AG04450 (cell line): ENCODE data around the gene IRAK3. TPM values are rescaled to one million over a fixed set of nuclear protein-coding genes. Genes with fewer than 3 reads are reported as not detected.

Experiments used
- CTCF ChIA-PET: fragments of 300-600, 350-600 bp; formaldehyde crosslinking; extraction: SDS; loops from one replicate; lab custom pipeline; 2022; ENCODE audit warnings: antibody characterized with exemption, inconsistent platforms; lab: Charles Lee
- POLR2A ChIA-PET: fragments of 350-600 bp; formaldehyde crosslinking; extraction: SDS; loops from one replicate; lab custom pipeline; 2021; ENCODE audit warnings: antibody characterized with exemption, inconsistent platforms; lab: Yijun Ruan, JAX
- DNase-seq: peaks from one replicate; pipeline ENCODE4 v3.0.0-alpha.2; 2011; ENCODE audit warnings: low read depth, low spot score
- H3K27ac ChIP-seq: one replicate; pipeline ENCODE4 v1.5.1; 2012; ENCODE audit warnings: low read depth, low read length, control low read depth
- H3K27me3 ChIP-seq: one replicate; pipeline ENCODE4 v1.6.0; 2012; ENCODE audit warnings: low read length; ENCODE audit not compliant: control insufficient read depth, insufficient read depth
- H3K4me3 ChIP-seq: 2 replicates; pipeline ENCODE4 v1.5.1; 2011; ENCODE audit warnings: mild to moderate bottlenecking, low read depth, low read length, control low read depth
- H3K9me3 ChIP-seq: 2 replicates; pipeline ENCODE4 v1.5.1; 2012; ENCODE audit warnings: low read length; ENCODE audit not compliant: control insufficient read depth, insufficient read depth
- polyA plus RNA-seq: library from polyadenylated mRNA; depleted of rRNA; stranded (reverse); fragments of >200 nt; gene quantifications from 2 replicates; pipeline ENCODE4 v1.2.3, GENCODE V29; 2011
- TF ChIP-seq, protein P1 (sequence below): IDR thresholded peaks from 2 replicates; pipeline ENCODE4 v1.5.1; 2011; ENCODE audit warnings: low read depth, low read length, control low read depth, inconsistent platforms

IRAK3 gene
- polyA plus RNA-seq, 1 experiment = 3.4 TPM

DNA sequence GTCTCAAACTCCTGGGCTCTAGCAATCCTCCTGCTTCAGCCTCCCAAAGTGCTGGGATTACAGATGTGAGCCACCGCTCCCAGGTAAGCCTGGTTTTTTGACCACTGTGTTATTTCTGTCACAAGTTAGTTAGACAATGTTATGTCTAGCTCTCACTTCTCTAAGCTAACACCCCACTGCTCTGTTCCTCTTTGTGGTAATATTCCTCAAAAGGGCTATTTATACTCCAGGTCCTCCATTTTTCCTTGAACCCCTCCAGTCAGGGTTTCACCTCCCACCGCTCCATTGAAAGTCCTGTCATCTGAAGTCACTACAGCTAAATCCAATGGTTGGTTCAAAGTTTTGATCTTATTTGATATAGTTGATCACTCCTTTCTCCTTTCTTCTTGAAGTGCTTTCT, 5.1 kb downstream of the IRAK3 start:
- DNase-seq = no peak
- no peaks in the 10 kb centered on the region for H3K27me3 ChIP-seq
- CTCF ChIA-PET = no interaction called here
- H3K9me3 ChIP-seq = no peaks in the 10 kb centered on the region; the same call in 1 of the 2 replicates
- no peak overlapping the region for H3K4me3 ChIP-seq
- POLR2A ChIA-PET = no interaction called here
- TF ChIP-seq, protein P1, sequence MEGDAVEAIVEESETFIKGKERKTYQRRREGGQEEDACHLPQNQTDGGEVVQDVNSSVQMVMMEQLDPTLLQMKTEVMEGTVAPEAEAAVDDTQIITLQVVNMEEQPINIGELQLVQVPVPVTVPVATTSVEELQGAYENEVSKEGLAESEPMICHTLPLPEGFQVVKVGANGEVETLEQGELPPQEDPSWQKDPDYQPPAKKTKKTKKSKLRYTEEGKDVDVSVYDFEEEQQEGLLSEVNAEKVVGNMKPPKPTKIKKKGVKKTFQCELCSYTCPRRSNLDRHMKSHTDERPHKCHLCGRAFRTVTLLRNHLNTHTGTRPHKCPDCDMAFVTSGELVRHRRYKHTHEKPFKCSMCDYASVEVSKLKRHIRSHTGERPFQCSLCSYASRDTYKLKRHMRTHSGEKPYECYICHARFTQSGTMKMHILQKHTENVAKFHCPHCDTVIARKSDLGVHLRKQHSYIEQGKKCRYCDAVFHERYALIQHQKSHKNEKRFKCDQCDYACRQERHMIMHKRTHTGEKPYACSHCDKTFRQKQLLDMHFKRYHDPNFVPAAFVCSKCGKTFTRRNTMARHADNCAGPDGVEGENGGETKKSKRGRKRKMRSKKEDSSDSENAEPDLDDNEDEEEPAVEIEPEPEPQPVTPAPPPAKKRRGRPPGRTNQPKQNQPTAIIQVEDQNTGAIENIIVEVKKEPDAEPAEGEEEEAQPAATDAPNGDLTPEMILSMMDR = no peak
- no peak overlapping the region for H3K27ac ChIP-seq

DNA sequence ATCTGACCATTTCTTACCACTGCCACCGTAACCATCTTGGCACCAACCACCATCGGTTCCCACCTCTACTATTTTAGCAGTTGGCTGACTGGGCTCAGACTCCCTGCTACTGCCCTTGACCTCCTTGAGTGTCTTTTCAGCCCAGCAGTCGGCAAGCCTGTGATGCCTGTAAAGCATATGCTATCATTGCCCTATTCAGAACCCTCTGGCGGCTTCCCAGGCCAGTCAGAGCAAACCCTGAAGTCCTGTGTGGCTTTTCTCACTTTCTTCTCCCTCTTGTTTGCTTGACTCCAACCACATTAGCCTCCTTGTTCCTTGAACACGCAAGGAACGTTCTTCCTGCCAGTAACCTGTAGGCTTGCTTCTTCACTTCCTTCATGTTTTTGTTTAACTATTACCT, 6.2 kb downstream of the IRAK3 start:
- H3K4me3 ChIP-seq = no peak overlapping the region
- CTCF ChIA-PET = interaction anchor here (0.6 kb wide), 1 partner anchor 1398 kb away, joined by 3 read pairs; no protein-coding TSS in a partner anchor
- peaks cover 2% of the 10 kb centered on the region; the same call in 1 of the 2 replicates for H3K9me3 ChIP-seq
- POLR2A ChIA-PET = no interaction called here
- no peak overlapping the region for H3K27ac ChIP-seq
- H3K27me3 ChIP-seq = no peaks in the 10 kb centered on the region
- DNase-seq = no peak
- TF ChIP-seq, protein P1 = no peak

GRCh38 chr12:66196806-66197205, 7.8 kb downstream of the IRAK3 start:
- peaks cover 3% of the 10 kb centered on the region; the same call in 1 of the 2 replicates for H3K9me3 ChIP-seq
- no peak overlapping the region for H3K27ac ChIP-seq
- ChIA-PET CTCF (no interaction called here), POLR2A (no interaction called here)
- no peak overlapping the region for H3K4me3 ChIP-seq
- DNase-seq = no peak
- no peaks in the 10 kb centered on the region for H3K27me3 ChIP-seq
- TF ChIP-seq, protein P1 = no peak

GRCh38 chr12:66197495-66197921, 8.5 kb downstream of the IRAK3 start:
- POLR2A ChIA-PET = interaction anchor here (0.7 kb wide), 1 partner anchor 15 kb away, joined by 4 read pairs; no protein-coding TSS in a partner anchor
- no peak overlapping the region for H3K4me3 ChIP-seq

DNA sequence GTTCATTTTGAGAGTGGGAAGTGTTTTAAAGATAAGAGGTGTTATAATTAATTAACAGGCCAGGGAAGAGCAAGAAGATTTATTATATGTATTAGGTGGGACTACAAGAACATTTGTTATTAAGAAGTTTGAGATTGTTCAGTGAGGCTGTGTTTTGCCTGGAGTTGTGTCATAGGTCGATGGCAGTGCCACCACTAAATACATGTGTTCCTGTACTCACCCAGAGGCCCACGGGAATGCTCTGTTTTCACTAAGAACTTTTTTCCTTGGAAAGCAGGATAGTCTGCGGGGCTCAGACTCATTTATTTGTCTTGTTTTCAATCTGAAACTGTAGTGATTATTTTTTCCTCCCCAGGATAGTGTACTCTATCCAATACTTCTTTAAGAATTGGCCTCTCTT, 10.1 kb downstream of the IRAK3 start:
- ChIA-PET POLR2A (no interaction called here), CTCF (interaction anchor here (1.0 kb wide), 1 partner anchor 70 kb away, joined by 3 read pairs; no protein-coding TSS in a partner anchor)
- Histone ChIP-seq H3K9me3 (peaks cover 3% of the 10 kb centered on the region; the same call in 1 of the 2 replicates), H3K27ac (no peak overlapping the region), H3K4me3 (no peak overlapping the region), H3K27me3 (no peaks in the 10 kb centered on the region)
- TF ChIP-seq, protein P1 = no peak
- DNase-seq = no peak

More at GRCh38 chr12:66197495-66197921, 8.5 kb downstream of the IRAK3 start:
- peaks cover 3% of the 10 kb centered on the region; the same call in 1 of the 2 replicates for H3K9me3 ChIP-seq
- no peaks in the 10 kb centered on the region for H3K27me3 ChIP-seq
- DNase-seq = no peak
- TF ChIP-seq, protein P1 = no peak
- H3K27ac ChIP-seq = no peak overlapping the region
- CTCF ChIA-PET = interaction anchor here (1.4 kb wide), 1 partner anchor 9 kb away, joined by 4 read pairs; no protein-coding TSS in a partner anchor
